GM18502 (cell line): Measurements from ENCODE around the gene ACACA.
"Not testable (repeated sequence)": the region's sequence is repeated elsewhere in the genome, so short reads cannot be mapped to it uniquely, and the experiment has no call there.

Experiments used
- ATAC-seq: cut with Tn5 transposase; IDR thresholded peaks from one replicate; pipeline ENCODE4 v1.9.1; 2021; ENCODE audit warnings: mild to moderate bottlenecking; ENCODE audit not compliant: unreplicated experiment, poor library complexity

ACACA gene

DNA sequence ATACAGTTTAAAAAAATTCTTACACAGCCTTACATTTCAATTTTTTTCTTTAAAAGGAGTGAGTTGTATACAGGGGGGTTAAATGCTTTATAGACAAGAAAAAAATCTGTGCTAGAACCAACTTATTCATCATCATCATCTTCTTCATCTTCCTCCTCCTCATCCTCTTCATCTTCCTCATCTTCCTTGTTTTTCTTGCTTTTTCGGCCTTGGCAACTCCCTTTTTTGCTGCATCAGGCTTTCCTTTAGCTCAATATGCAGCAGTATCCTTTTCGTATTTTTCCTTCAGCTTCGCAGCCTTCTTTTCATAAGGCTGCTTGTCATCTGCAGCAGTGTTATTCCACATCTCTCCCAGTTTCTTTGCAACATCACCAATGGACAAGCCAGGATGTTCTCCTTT is 263.1 kb downstream of the ACACA start:
- not testable (repeated sequence) for ATAC-seq

DNA sequence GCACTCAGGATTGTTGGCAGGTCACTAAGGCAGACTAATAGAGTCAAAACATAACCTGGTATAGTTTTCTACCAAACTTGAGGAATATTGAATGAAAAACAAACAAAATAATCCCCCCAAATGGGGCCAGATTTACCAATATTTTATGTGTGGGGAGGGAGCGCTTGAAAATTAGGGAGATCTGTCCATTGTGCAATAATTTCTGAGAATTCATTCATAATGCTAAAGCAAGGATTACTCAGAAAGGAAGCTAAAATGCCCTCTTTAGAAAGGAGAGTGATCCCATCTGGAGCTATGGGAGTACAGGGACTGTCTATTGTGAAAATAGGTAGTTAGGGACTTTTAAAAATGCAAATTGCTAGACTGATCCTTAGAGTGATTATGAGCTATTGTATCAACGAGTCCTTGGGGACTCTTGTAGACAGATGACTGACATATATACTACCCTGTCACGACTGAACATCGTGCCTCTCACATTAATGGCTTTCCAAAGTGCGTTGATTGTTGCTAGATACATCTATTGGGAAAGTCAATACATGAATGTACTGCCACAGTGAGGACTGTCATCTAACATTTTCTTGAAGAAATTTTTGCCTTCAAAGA is 264.2 kb downstream of the ACACA start:
- no peak for ATAC-seq

DNA sequence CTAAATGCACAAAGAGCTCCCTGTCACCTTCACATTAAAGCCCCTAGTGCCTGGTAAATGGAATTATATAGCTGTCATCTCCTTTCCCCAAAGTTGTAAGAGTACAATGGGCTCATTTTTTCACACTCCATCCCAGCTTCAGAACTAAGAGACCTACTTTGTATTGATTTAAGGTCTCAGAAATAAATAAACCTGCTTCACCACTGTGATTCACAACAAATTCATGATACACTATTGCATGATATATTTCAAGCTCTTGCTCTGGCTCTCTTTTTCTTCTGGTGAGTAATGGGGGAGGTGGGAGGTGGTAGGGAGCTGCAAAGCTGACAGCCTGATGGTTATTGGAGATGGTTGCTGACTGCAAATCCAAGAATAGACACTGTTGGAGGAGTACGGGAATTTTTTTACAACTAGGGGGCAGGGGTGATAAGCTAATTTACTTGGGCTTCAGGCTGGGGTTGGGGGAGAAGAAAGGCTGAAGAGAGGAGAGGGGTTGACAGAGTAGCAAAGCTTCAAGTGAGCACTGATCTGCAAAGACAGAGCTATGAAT is 268.0 kb downstream of the ACACA start:
- no peak for ATAC-seq

DNA sequence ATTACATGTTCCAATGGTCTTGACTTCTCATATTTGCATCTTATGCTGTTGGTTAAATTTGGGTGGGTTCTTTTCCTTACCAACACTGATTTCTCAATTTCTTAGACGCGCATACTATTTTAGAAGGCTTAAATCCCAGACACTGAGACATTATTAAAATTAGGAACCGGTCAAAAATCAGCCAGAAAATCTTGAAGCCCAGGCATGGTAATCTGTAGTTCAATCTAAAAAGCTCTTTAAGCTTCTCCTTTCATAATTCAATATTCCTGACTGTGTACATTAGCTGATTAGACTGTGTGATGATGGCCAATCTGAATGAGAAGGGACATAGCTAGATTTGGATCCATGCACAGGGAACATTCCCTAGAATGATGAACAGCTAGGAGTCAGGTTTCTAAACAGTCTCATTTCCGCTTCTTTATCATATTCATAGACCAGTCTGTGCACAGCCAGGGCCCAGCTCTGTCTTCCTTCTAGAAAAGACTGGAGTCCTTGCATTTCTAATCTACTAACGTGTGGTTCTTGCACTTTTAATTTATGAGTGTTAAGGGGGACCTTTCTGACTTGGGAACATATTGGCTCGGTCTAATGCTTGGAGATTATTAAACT is 268.6 kb downstream of the ACACA start:
- ATAC-seq, result no peak

DNA sequence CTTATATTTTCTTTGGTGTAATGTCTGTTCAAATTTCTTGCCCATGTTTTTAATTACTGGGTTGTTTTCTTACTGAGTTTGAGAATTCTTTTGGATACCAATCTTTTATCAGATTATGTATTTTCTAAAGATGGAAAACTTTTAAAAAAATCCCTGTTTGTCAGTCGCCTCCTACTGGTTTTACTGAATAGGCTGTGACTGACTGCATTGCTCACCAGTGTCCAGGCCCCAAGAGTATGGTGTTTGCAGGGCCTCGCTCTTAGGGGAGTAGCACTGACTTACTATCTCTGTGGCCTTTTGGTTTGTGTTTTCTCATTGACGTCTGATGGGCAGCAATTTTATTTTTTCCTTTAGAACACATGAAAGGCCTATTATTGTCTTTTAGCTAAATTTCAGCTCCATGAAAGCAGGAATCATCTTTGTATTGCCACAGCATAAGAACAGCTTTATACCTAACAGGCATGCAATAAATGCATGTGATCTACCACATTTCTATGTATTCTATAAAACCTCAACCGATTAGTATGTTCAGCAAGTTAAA is 269.5 kb downstream of the ACACA start:
- ATAC-seq, result no peak

DNA sequence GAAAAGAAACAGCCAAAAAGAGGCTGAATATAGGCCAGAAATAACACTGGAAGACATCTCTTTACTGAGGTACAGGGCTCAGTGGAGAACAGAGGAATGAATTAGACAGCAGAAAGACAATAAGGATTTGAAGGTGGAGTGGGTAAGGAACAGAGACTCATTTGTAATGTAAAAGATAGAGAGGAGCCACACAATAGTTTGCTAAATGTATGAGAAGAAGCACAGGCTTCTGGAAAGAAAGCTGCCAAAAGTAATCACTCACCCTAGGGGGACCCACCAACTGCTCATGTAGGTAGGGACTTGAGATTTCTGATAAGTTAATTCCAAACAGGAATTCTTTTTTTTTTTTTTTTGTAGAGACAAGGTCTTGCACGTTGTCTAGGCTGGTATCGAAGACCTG is 271.1 kb downstream of the ACACA start:
- ATAC-seq, result no peak

DNA sequence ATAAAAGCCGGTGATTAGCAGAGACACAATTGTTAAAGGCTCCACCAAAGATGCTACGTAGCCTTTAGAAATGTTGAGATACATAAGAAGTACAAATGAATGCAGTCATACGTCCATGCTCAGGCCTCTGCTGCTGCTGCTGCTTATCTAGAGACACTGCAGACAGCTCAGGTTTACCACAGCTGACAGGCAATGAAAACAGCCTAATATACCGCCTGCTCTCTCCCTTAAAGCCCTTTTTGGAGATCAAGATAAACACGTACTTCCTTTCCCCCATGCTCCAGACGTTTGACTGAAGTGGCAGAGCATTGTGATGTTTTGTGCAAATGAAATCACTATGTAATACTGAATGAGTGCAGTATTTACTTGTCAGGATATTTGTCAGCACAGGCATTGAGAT is 272.6 kb downstream of the ACACA start:
- no peak for ATAC-seq

DNA sequence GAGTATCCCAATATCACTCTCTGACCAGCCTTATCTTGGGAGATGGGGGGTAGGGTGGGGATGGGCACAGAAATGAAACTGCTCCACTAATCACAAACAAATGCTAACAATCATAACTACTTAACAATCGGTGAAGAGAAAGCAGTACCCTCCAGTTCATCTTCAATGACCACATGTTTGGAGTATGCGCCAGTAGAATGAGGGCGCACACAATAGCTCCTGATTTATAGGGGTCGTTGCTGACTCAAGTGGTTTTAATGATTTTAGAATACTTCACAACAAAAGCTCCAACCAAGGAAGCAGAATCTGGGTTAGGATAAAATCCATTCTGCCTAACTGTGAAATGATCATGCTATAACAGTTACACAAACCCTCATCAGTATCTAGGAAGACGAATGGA is 273.5 kb downstream of the ACACA start:
- no peak for ATAC-seq

DNA sequence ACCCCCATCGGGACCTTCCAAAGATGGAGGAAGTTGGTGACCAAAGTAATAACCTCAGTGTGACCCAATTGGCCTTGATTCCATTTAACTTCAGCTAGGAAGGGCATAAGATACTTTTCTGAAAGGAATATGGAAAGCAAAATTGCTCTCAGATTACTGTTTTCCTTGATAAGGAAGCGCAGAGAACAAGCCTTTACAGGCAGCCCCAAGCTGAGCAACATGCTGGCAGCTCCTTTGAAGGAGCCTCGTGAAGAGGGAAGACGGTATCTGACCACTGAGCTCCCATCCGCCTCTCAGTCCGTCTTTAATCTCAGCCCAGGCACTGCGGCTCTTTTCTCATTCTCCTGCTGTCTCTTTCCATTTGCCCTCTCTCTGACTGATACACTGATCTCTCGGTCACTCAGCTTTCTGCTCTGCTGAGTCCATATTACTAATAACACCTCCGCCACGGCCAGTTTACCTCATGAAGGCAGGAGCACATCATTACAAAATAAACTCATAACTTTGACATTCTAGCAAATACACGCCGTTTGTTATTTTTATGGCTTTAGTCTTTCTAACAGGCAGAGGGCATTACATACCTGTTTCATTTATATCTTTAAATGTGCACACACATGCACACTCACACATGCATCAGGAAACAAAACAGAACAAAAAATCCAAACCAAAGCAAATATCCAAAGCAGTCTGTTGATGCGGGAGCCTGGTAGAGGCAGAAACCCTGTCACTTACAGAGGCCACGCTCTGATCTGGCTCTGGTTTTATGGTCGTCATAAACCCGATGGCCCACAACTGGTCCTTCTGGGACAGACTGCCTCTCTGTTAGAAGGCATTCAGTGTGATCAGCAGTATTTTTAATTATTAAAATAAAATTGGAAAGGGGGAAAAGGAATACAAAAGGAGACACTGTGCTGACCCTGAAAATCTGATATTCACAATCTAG is 274.7 kb downstream of the ACACA start:
- no peak for ATAC-seq

DNA sequence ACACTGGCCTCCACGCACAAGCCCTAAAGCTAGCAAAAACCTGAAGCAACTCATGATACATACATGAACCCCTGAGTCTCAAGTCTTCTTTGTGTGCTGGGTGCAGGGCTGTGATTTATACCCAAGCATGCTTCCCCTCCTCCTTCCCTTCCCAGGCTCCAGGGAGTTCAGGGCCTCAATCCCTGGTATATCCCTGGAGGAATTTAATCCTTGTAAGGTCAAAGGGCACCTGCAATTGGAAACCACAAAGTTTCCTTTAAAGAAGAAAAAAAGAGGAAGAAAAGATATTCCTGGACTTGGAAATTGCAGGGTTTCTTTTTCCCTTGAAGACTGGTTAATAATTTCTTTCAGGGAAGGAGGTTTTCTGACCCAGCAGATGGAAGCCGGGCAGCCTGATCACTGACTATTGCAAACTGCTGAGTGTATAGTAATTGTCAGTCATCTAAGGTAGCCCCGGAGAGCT is 275.6 kb downstream of the ACACA start:
- ATAC-seq, result no peak

DNA sequence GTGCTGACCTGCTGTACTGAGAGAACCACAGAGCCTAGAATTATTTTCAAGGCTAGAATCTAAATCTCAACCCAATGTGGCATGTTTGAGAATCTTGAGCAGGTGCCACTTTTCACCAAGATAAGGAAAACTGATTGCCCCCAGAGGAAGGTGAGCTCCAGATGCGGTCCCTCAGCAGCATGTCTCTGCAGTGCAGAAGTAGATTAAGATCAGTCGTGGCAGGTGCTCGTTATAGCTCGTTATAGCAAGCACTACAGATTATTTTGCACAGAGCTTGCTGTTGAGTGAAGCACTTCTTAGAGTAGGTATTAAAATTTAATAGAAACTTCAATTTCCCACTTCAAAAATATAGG is 281.8 kb downstream of the ACACA start:
- no peak for ATAC-seq

DNA sequence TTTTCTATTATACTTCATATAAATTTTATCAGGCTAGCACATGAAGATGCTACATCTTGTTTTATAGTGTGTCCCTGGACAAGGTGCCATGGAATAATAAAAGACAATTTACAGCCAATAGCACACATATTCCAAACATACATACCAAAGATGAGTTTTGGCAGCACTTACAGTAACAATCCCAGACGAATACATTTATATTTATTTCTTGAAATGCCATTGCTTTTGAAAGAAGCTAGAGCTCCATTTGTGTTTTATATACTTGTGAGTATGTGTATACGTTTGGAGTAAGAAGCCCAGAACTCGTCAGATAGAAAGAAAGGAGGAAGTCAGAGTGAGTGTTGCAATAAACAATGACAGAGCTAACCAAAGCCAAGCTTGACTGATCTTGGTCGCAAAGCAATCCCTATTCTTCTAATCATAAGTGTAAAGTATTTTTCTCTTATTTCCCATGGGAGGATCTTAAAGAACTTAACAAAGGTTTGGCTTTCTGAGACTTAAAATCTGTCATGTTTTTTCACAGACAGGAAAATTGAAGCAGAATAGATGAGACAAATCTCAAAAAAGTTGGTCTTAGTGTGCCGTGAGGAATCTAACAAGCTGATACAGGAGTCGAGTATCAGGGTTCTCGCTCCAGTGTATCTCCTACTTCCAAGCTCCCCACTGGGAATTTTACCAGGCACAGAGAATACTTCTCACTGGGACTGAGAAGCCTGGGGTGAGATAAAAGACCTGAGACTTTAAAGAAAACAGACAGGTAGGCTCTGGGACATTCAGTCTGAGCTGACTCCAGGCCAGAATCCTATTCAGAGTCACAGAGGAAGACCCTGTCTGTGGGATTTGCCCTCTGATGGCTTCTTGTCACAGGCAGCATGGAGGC is 282.5 kb downstream of the ACACA start:
- ATAC-seq, result no peak

DNA sequence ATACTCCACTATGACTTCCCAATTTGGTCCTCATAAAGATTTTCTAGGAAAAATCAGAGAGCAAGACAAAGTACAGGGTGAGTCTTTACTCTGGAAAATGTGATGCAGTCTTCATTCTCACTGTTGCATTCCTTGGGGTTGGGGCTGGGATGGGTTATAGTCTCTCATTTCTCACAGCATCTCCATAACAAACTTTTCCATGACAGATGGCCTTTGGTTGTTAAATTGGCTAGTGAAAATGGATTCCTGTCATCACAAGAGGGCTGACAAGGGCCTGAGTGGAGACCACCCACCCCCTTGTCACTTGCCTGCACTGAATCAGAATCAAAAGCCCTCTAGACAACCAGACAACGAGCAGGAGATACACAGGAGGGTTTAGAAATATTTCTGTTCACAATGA is 283.2 kb downstream of the ACACA start:
- ATAC-seq, result no peak

DNA sequence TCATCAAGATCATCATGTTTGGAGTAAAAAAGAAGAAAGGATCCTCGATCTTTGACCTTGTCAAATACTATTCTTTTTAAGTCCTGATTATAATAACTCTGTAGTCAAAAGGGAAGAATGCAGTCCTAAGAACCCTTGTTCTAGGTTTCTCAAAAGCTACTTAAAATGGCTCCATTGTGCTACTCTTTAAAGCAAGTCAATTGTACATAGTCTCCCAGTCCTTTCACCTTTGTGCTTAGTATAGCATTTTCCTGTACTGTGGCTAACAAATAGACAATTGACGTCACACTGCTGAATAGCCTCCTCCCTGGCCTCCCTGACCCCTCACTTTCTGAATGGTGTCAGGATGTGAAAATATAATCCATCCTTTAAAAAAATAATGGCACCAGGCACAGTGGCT is 285.0 kb downstream of the ACACA start:
- ATAC-seq, result no peak

DNA sequence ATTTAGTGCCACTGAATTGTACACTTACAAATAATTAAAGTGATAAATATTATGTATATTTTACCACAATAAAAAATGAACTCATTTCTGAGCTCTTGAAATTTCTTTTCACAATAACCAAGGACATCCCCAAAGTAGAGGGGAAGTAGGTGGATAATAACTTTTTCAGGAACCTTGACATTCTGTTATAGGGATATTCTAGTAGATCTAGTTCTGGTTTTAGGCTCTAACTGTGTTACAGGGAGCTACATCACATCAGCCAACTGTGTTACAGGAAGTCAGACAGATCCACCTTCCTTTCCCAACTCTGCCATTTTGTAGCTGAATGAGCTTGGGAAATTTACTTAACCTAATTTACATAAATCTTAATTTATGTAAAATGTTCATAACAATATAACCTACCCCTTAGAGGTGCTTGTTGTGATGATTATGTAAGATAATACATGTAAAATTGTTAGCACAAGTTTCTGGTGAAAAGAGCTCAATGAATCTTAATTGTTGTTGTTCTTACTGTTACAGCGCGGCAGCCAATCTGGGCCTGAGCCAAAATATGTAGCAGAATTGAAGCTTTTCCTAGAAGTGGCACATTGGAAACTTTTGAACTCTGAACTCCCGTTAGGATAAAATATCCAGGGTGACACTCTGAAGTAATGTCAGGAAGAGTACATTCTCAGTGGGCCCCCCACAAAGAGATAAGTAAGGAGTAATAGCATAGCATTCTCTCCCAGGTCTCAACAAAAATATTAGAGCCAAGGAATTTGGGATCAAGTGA is 288.1 kb downstream of the ACACA start:
- no peak for ATAC-seq

DNA sequence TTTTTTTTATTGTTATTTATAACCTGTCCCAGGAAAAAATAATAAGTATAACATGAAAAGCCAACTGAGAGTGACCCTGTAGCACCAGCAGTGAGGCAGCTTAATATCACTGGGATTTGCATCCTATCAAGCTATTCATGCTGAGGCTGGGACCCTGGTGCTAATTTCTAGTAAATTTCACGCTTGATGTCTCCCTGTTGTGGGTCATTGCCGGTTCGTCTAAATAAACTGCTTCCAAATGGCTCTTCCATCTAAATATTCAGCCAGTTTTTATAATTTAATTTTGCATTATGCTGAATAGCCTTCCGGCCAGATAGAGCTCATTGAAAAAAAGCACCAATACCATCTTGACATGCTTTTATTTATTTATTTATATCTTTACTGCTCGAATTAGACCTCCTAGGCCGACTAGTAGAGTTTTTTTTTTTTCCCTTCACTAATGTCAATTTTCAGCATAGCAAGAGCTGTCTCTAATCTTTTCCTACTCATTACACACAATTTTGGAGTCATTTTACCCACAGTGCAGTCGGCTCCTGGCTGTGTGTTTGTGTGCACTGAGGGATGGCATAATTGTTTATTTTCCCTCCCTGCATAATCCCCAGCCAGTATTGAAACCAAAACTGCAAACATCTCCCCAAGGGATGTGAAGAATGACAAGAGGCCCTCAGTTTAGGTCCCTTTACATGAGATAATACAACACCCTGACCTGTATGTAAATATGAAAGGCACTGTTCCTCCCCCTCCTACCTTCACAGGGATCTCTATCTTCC is 289.1 kb downstream of the ACACA start:
- no peak for ATAC-seq

DNA sequence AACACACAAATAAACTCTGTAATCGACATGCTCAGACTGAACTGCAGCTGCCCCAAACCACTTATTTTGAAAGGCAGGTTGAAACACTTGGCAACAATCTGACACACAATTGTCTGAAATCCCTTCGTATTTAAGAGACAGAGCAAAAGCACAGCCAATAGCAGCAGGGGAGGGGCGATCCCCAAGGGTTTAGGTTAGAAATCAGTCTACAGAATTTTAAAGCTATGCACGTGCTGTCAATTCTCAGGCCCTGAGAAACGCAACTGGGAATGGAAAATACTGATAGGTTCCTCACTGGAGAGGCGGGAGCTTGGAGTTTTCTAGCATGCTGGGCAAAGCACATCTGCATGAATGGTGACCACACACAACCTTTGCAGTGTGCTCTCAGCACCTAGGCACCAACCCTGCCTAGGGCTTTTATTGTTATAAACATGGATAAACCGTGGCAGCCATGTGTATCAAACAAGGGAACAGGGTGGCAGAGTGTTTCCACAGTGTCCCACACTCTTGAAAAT is 289.9 kb downstream of the ACACA start:
- ATAC-seq, result no peak

DNA sequence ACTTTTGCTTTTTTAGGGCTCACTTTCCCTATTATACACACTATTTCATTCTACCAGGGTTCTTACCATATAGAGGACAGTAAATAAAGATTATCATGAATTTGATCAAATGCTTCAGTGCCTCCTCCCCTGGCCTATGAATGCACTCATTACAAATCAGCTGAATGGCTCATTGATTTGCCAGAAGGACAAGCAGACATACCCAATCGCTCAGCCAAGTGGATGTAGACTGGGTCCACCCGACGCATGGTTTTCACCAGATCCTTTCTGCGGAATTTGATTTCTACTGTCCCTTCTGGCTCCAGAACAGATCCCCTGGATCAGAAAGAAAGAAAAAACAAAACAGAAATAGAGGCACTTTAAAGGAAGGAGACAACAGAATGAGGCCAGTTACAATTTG is 295.3 kb downstream of the ACACA start:
- no peak for ATAC-seq
